ENCODE data around the gene C12orf50. TPM values are rescaled to one million over a fixed set of nuclear protein-coding genes. Genes with fewer than 3 reads are reported as not detected.

C12orf50 gene
- total RNA-seq, 2 donors from 2014 or later = not detected

DNA sequence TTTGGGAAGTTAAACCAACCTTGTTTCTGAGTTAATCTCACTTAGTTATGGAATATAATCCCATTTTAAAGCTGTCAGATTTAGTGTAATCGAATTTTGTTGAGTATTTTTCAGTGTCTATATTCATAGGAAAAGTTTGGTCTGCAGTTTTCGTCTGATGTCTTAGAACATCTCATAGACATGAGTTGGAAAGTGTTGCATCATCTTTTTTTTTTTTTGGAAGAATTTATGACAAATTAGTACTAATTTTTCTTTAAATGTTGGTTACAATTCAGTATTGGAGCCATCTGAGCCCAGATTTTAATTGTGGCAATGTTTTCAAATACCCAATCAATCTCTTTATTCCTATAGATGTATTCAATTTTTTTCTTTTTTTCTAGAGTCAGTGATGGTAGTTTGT is 27.9 kb downstream of the C12orf50 start:
- no peaks in the 10 kb centered on the region for H3K27me3 ChIP-seq
- intact Hi-C loops (cut with DNase I) = no loop called here
- WGBS, 2 donors = 63 to 73% methylated on average over 2 of the region's 2 CpGs
- no peaks in the 10 kb centered on the region for H3K4me1 ChIP-seq
- H3K4me3 ChIP-seq = no peak overlapping the region
- no peaks in the 10 kb centered on the region for H3K36me3 ChIP-seq (replicated peaks in 1 of 2; ENCODE audit: insufficient read depth in 1 of 2, low read depth in 2 of 2)
- ATAC-seq = no peak
- H3K27ac ChIP-seq = no peak overlapping the region
- DNase-seq = no peak
- TF ChIP-seq, protein P1, sequence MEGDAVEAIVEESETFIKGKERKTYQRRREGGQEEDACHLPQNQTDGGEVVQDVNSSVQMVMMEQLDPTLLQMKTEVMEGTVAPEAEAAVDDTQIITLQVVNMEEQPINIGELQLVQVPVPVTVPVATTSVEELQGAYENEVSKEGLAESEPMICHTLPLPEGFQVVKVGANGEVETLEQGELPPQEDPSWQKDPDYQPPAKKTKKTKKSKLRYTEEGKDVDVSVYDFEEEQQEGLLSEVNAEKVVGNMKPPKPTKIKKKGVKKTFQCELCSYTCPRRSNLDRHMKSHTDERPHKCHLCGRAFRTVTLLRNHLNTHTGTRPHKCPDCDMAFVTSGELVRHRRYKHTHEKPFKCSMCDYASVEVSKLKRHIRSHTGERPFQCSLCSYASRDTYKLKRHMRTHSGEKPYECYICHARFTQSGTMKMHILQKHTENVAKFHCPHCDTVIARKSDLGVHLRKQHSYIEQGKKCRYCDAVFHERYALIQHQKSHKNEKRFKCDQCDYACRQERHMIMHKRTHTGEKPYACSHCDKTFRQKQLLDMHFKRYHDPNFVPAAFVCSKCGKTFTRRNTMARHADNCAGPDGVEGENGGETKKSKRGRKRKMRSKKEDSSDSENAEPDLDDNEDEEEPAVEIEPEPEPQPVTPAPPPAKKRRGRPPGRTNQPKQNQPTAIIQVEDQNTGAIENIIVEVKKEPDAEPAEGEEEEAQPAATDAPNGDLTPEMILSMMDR (IDR thresholded peaks at IDR 0.05) = no peak
- no peak for TF ChIP-seq POLR2A (IDR thresholded peaks at IDR 0.05)
- H3K9me3 ChIP-seq = no peaks in the 10 kb centered on the region

DNA sequence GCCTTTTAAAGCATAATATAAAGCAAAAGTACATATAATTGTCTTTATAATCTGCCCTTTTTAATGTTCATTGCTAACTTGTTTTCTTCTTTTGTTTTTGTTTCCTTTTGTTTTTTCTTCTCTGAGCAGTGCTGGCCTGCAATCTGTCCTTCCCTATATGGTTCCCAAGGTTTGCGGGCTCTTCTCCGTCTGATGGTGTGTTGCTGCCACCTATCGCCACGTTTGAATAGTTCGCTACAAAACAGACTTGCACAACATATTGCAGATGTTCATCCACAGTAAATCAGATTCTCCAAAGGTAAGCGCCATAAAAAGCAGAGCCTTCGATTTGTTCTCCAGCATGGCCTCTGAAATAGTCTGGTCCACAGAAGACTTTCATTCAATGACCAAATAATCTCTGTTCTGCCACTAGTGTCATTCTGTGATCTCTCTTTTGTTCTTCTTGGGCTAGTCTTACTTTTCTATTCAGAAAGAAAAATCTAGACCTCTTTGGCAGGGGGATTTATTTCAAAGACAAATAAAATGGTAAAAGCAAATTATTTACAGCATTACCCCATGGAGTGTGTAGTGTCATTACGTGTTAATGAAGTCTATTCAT is 33.5 kb downstream of the C12orf50 start:
- ATAC-seq = peak; percentile 98
- 1% methylated on average over 8 of the region's 8 CpGs for WGBS, 2 donors

DNA sequence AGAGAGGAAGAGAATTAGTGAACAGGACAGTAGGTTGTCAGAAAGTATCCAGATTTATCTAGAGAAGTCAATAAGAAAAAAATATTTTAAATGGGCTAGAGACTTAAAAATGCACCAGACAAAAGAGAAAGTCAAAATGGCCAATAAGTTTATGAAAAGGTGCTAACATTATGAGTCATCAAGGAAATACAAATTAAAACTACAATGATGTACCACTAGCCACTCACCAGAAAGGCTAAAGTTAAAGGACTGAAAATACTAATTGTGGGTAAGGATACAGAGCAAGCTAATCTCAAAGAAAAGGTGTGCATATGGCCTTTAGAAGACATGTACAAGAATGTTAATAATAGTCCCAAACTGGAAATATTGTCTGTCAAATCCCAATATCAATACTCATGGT is 37.7 kb downstream of the C12orf50 start:
- intact Hi-C loops (cut with DNase I) = no loop called here
- no peaks in the 10 kb centered on the region for H3K4me1 ChIP-seq
- no peak for ATAC-seq
- TF ChIP-seq POLR2A (IDR thresholded peaks at IDR 0.05) = no peak
- TF ChIP-seq, protein P1 (IDR thresholded peaks at IDR 0.05) = no peak
- H3K27ac ChIP-seq = no peak overlapping the region
- no peaks in the 10 kb centered on the region for H3K27me3 ChIP-seq
- H3K4me3 ChIP-seq = no peak overlapping the region
- H3K36me3 ChIP-seq (replicated peaks in 1 of 2; ENCODE audit: insufficient read depth in 1 of 2, low read depth in 2 of 2) = no peaks in the 10 kb centered on the region
- no peaks in the 10 kb centered on the region for H3K9me3 ChIP-seq
- DNase-seq = no peak

More for the DNA sequence above, 33.5 kb downstream of the C12orf50 start:
- H3K4me1 ChIP-seq = no peaks in the 10 kb centered on the region
- no peak overlapping the region for H3K27ac ChIP-seq
- no peak overlapping the region for H3K4me3 ChIP-seq
- no peaks in the 10 kb centered on the region for H3K36me3 ChIP-seq (replicated peaks in 1 of 2; ENCODE audit: insufficient read depth in 1 of 2, low read depth in 2 of 2)
- peak; percentile 64 to 74 (median 70) for DNase-seq
- no peaks in the 10 kb centered on the region for H3K27me3 ChIP-seq
- no peaks in the 10 kb centered on the region for H3K9me3 ChIP-seq
- intact Hi-C loops (cut with DNase I) = no loop called here
- no peak for TF ChIP-seq POLR2A (IDR thresholded peaks at IDR 0.05)
- TF ChIP-seq, protein P1 (IDR thresholded peaks at IDR 0.05) = peak; percentile 24 to 82 (median 77)

DNA sequence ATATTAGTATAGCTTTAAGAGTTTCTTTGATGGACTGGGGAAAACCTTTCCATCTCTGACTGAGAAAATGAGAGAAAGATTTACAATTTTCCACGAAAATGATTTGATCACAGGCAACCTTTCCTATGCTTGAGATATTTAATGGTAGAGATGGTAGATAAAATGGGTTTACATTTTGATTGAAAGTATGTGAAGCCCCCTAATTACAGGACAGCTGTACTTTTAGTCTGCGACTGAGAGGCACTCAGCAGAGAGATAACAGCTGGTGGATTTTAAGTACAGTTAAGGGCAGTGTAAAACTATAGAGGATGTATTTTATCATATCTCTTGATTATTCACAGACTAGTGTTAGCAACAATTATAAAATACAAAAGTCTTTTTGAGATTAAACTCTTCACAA is 40.7 kb downstream of the C12orf50 start:
- no peaks in the 10 kb centered on the region for H3K9me3 ChIP-seq
- H3K27ac ChIP-seq = no peak overlapping the region
- H3K36me3 ChIP-seq (replicated peaks in 1 of 2; ENCODE audit: insufficient read depth in 1 of 2, low read depth in 2 of 2) = no peaks in the 10 kb centered on the region
- no peak for DNase-seq
- H3K27me3 ChIP-seq = no peaks in the 10 kb centered on the region
- no peak for TF ChIP-seq POLR2A (IDR thresholded peaks at IDR 0.05)
- TF ChIP-seq, protein P1 (IDR thresholded peaks at IDR 0.05) = no peak
- intact Hi-C loops (cut with DNase I) = no loop called here
- WGBS, 2 donors = 68 to 87% methylated on average over 2 of the region's 2 CpGs
- no peak for ATAC-seq
- H3K4me1 ChIP-seq = no peaks in the 10 kb centered on the region
- H3K4me3 ChIP-seq = no peak overlapping the region

DNA sequence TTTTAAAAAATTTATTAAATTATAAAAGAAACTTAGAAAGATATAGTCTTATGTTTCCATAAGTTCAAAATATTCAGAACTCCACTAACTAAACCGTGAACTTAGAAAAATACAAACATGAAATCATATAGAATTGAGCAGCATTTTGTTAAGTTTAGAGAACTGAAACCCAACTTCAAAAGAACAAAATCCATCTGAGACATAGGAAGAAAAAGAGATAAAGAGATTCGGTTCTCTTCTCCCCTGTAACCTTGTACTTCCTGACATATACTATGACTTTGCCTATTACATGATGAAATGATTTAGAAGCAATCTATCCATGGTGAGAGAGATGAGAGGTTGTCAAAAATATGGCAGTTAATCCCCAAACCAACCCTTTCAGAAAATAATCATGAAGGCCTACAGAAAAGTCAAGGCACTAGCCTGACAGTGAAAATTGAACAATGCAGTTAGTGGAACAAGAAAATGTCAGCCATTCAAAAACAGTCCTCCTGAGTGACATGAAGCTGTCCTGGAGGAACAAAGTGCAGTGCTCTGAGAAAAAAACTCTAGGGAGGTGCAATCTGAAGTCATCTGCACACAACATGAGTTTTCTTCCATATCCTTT is 44.0 kb downstream of the C12orf50 start:
- no peaks in the 10 kb centered on the region for H3K4me1 ChIP-seq
- intact Hi-C loops (cut with DNase I) = no loop called here
- H3K36me3 ChIP-seq (replicated peaks in 1 of 2; ENCODE audit: insufficient read depth in 1 of 2, low read depth in 2 of 2) = no peaks in the 10 kb centered on the region
- no peak for ATAC-seq
- WGBS, 2 donors = 74 to 75% methylated on average over 2 of the region's 2 CpGs
- no peak overlapping the region for H3K27ac ChIP-seq
- TF ChIP-seq, protein P1 (IDR thresholded peaks at IDR 0.05) = no peak
- TF ChIP-seq POLR2A (IDR thresholded peaks at IDR 0.05) = no peak
- H3K9me3 ChIP-seq = no peaks in the 10 kb centered on the region
- DNase-seq = no peak
- H3K4me3 ChIP-seq = no peak overlapping the region
- H3K27me3 ChIP-seq = no peaks in the 10 kb centered on the region
